Jurkat, Clone E6-1 (cell line): ENCODE results near the gene TRMT61A.

Experiments
- DNase-seq: peaks from one replicate; pipeline ENCODE4 v3.0.0-alpha.2; 2011; ENCODE audit warnings: low read depth, low spot score
- H3K4me3 ChIP-seq: 2 replicates; pipeline ENCODE4 v1.5.1; 2011; ENCODE audit warnings: mild to moderate bottlenecking, low read length, control low read depth, moderate library complexity

Gene TRMT61A

DNA sequence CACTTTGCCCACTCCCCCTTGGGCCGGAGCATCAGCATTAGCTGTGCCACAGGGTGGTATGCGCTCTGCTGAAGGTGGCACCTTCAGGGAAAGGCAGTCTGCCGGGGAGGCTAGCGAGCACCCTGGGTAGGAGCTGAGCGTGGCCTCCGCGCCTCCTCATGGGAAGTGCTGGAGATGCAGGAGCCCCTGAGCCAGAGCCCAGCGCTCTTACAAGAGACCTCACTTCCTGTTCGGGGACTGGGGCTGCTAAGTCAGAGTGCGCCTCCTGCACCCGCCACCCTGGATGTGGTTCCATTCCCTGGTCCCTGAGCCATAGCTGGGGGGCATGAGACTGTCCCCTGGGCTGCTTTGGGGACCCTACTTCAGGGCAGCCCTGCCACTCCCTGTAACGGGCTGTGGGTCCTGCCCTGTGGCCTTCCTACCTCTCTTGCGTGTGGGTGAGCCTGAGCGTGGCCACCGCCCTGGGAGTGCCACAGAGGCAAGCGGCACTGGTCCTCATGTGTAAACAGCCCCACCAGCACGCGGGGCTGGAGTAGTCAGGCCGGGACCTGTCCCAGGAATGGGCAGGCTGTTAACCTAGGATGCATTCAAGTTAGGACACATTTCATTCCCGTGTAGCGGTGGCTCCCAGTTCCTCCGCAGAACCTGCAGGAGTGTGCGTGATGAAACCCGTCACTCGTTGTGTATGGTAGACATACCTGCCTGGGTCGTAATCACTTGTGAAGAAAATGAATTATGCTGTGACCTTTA is 53.1 kb downstream of the TRMT61A start:
- peak; percentile 51 for DNase-seq
- no peak overlapping the region for H3K4me3 ChIP-seq

DNA sequence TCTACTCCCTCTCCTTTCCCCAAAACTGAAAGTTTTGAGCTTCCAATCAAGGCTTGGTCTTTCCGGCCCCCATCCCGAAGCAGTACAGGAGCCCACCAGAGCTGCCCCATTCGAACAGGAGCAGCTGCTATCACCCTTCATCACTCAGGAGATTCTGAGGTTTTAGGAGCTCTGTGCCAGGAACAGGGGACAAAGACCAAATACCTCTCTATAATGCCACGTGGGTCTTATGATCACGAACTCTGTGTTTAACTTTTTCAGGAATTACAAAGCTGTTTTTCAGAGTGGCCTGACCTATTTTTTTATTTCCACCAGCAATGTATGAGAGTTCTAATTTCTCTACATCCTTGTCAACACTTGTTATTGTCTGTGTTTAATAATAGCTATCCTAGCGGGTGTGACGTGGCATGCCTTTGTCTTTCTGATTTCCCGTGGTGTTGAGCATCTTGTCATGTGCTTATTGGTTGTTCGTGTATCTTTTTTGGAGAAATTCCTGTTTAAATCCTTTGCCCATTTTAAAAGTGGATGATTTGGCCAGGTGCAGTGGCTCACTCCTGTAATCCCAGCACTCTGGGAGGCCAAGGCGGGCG is 55.4 kb downstream of the TRMT61A start:
- DNase-seq: no peak
- H3K4me3 ChIP-seq: no peak overlapping the region
